Tibial artery (tissue), 4 donors: ENCODE measurements around the gene CLDN24.

ENCODE experiments used
- DNase-seq, 2 donors: peaks; one replicate each; pipeline ENCODE4 v3.0.0-alpha.2; 2019
- H3K27ac ChIP-seq, 2 donors: fragments of 200-600 bp; sonication (generic) in 1 of 2; 1 replicate in 1 of 2; 2 replicates in 1 of 2; pipeline ENCODE4 v1.5.1; 2018 to 2019; ENCODE audit warnings: mild to moderate bottlenecking in 1 of 2
- H3K27me3 ChIP-seq, 2 donors: fragments of 200-600 bp; sonication (generic) in 1 of 2; one replicate each; pipeline versions ENCODE4 v1.5.1 to v1.6.0; 2016 to 2019
- H3K36me3 ChIP-seq, 3 donors: fragments of 200-600 bp; sonication (generic) in 2 of 3; one replicate each; pipeline ENCODE4 v1.5.1; 2016 to 2019; ENCODE audit warnings: mild to moderate bottlenecking in 2 of 3
- H3K4me1 ChIP-seq, 4 donors: fragments of 200-600 bp; sonication (generic) in 2 of 4; 1 replicate in 3 of 4; 2 replicates in 1 of 4; pipeline ENCODE4 v1.5.1; 2016 to 2019
- H3K4me3 ChIP-seq, 2 donors: fragments of 200-600 bp; sonication (generic) in 1 of 2; 1 replicate in 1 of 2; 2 replicates in 1 of 2; pipeline ENCODE4 v1.5.1; 2018 to 2019; ENCODE audit warnings: mild to moderate bottlenecking in 2 of 2
- H3K9me3 ChIP-seq, 3 donors: fragments of 200-600 bp; sonication (generic) in 1 of 3; one replicate each; pipeline ENCODE4 v1.5.1; 2016 to 2019
- CTCF ChIP-seq, 2 experiments: fragments of 200-600 bp in 1 of 2; fragments of 450-650 bp in 1 of 2; IDR thresholded peaks; one replicate each; pipeline ENCODE4 v1.5.1; 2017 to 2019; ENCODE audit warnings: antibody characterized with exemption in 2 of 2, mild to moderate bottlenecking in 1 of 2, moderate library complexity in 1 of 2
- intact Hi-C: fragments of 100-400 bp; cut with DNase I; formaldehyde crosslinking; loops from one replicate; pipeline ENCODE4 v1.15.0; 2023; ENCODE audit warnings: low total_unique reads

CLDN24 gene

DNA sequence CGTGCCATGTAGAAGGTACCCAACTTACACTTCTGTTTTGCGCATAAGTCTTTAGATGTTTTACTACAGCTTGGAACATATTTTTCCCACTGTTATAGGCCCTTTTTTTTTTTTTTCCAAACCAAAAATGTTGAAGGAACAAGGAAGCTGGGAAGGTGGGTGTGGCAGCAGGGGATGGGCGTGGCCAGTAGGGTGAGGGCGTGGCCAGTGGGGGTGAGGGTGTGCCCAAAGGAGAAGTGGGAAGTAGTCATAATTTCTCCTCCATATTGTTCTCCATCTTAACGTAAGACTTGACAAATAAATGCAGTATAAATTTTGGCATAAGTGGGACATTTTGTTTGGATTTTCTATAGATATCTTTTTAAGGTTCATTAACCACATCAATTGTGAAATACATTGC lies 32.5 kb downstream of the CLDN24 start:
- Histone ChIP-seq H3K4me1 (no peaks in the 10 kb centered on the region), H3K27me3 (no peaks in the 10 kb centered on the region), H3K27ac (no peak overlapping the region), H3K4me3 (no peak overlapping the region), H3K9me3 (no peaks in the 10 kb centered on the region), H3K36me3 (peaks cover 52 to 84% (median 76%) of the 10 kb centered on the region in 3 donors)
- no peak for TF ChIP-seq CTCF (IDR thresholded peaks at IDR 0.05)
- no peak for DNase-seq
- intact Hi-C loops = no loop called here

DNA sequence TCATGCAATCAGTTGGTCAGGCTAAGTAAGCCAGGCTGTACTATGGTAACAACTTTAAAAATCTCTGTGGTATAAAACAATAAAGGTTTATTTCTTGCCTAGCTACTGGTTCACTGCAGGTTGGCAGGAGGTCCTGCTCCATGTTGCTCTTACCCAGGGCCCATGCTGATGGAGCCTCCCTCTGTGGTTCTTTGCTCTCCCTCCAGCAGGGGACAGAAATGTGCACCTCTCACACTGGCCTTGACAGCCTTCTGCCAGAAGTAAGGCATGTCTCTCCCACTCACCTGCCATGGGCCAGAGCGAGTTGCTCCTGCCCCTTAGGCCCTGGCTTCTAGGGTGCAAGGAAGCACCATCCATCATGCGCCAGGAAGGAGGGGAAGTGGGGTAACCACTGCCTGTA lies 33.3 kb downstream of the CLDN24 start:
- H3K27me3 ChIP-seq = no peaks in the 10 kb centered on the region
- no peaks in the 10 kb centered on the region for H3K4me1 ChIP-seq
- H3K4me3 ChIP-seq = no peak overlapping the region
- peaks cover 60 to 84% (median 76%) of the 10 kb centered on the region in 3 donors for H3K36me3 ChIP-seq
- TF ChIP-seq CTCF (IDR thresholded peaks at IDR 0.05) = no peak
- intact Hi-C loops = no loop called here
- H3K9me3 ChIP-seq = no peaks in the 10 kb centered on the region
- no peak for DNase-seq
- H3K27ac ChIP-seq = no peak overlapping the region

GRCh38 chr4:183287677-183288076 lies 34.5 kb downstream of the CLDN24 start:
- Histone ChIP-seq H3K9me3 (no peaks in the 10 kb centered on the region), H3K36me3 (peaks cover 73 to 90% (median 78%) of the 10 kb centered on the region in 3 donors), H3K27me3 (no peaks in the 10 kb centered on the region), H3K4me3 (no peak overlapping the region), H3K27ac (no peak overlapping the region), H3K4me1 (no peaks in the 10 kb centered on the region)
- TF ChIP-seq CTCF (IDR thresholded peaks at IDR 0.05) = no peak
- no peak for DNase-seq
- intact Hi-C loops = no loop called here

DNA sequence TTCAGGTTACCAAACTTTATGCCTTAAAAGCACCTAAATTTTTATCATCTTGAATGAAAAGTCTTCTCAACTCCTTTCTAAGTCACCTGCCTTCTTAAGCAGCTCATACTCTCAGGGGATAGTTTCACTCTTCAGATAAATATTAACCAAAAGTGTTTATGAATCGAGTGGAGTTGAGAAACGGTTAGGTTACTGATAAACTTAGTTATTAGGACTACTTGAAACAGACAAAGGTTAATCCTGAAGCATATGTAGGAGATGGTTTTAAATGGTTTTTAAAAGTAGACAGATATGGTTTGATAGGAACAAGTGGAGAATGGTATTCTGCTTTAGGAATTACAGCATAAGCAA lies 34.9 kb downstream of the CLDN24 start:
- H3K9me3 ChIP-seq = no peaks in the 10 kb centered on the region
- no peak overlapping the region for H3K27ac ChIP-seq
- H3K27me3 ChIP-seq = no peaks in the 10 kb centered on the region
- intact Hi-C loops = no loop called here
- H3K4me3 ChIP-seq = no peak overlapping the region
- H3K36me3 ChIP-seq = peaks cover 76 to 91% (median 81%) of the 10 kb centered on the region in 3 donors
- no peak for DNase-seq
- no peak for TF ChIP-seq CTCF (IDR thresholded peaks at IDR 0.05)
- no peaks in the 10 kb centered on the region for H3K4me1 ChIP-seq

DNA sequence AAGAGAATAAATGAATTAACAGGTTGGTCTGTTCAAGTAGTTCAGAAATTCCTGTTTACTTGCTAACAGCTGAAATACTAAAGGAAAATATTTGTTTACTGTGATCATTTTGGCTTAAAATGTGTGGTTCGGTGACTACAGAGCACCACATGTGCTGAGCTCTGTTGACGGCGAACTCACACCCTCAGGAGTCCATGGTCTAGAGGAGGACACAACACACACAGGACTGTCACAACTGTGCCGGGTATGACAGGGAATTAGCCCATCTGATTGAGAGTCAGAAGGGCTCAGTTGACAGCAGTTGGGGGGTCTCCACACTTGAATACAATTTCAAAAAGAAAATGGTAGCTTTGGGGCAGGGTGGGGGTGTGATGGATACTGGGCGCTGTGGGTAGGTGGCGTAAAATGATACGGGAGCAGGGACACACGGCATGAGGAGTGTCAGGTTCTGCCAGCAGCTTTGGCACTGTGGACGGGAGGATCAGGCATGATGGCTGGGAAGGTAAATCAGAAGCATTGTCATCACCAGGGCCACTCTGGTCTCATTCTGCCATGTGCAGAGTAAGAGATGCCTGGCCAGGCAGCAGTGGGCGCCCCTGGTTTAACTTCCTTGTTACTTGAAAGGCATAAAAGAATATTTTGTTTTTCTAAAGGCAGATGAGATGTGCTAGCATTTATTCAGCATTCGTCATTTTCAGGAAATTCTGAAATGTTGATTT lies 35.5 kb downstream of the CLDN24 start:
- H3K36me3 ChIP-seq = peaks cover 81 to 90% (median 86%) of the 10 kb centered on the region in 3 donors

More for the DNA sequence above, 35.5 kb downstream of the CLDN24 start:
- Histone ChIP-seq H3K4me1 (no peaks in the 10 kb centered on the region), H3K27me3 (no peaks in the 10 kb centered on the region), H3K27ac (no peak overlapping the region), H3K9me3 (no peaks in the 10 kb centered on the region), H3K4me3 (no peak overlapping the region)
- intact Hi-C loops = no loop called here
- no peak for TF ChIP-seq CTCF (IDR thresholded peaks at IDR 0.05)
- no peak for DNase-seq
